H1 (cell line): ENCODE data around the gene CHMP5. TPM values are rescaled to one million over a fixed set of nuclear protein-coding genes. Genes with fewer than 3 reads are reported as not detected.

Source experiments
- ASH2L ChIP-seq: fragments of 200-600, 300-600 bp; sonication (generic); IDR thresholded peaks from one replicate; pipeline ENCODE4 v1.7.1; 2017; ENCODE audit warnings: low read length
- BCL11A ChIP-seq, 2 experiments: IDR thresholded peaks; one replicate each; pipeline ENCODE4 v1.6.1; 2011; ENCODE audit warnings: low read depth in 2 of 2, low read length in 2 of 2, mild to moderate bottlenecking in 2 of 2
- BRCA1 ChIP-seq: IDR thresholded peaks from 2 replicates; pipeline ENCODE4 v1.6.1; 2012; ENCODE audit warnings: low read depth, low read length, improper control_type of control experiment
- HDAC6 ChIP-seq: IDR thresholded peaks from one replicate; pipeline ENCODE4 v1.7.1; 2012; ENCODE audit warnings: low read depth, mild to moderate bottlenecking, inconsistent platforms, low read length, moderate library complexity
- JUND ChIP-seq: IDR thresholded peaks from 2 replicates; pipeline ENCODE4 v1.6.1; 2011; ENCODE audit warnings: mild to moderate bottlenecking, improper control_type of control experiment, low read length
- KDM4A ChIP-seq: IDR thresholded peaks from one replicate; pipeline ENCODE4 v1.7.1; 2012; ENCODE audit warnings: low read depth, mild to moderate bottlenecking, moderate library complexity, low read length, inconsistent platforms; ENCODE audit not compliant: severe bottlenecking
- PHF8 ChIP-seq: fragments of 200-600 bp; sonication (generic); conservative IDR thresholded peaks from 2 replicates; pipeline ENCODE4 v1.7.1; 2012; ENCODE audit warnings: low read depth, mild to moderate bottlenecking, inconsistent platforms, low read length, moderate library complexity
- POLR2AphosphoS5 ChIP-seq: IDR thresholded peaks from 2 replicates; pipeline ENCODE4 v1.6.1; 2011; ENCODE audit warnings: low read depth, low read length
- RFX5 ChIP-seq: IDR thresholded peaks from 2 replicates; pipeline ENCODE4 v1.6.1; 2011; ENCODE audit warnings: low read depth, low read length, improper control_type of control experiment, borderline replicate concordance
- RNF2 ChIP-seq: fragments of 200-900, 300-1000 bp; sonication (generic); IDR thresholded peaks from 2 replicates; pipeline ENCODE4 v1.7.1; 2016; ENCODE audit warnings: borderline replicate concordance, low read depth, mild to moderate bottlenecking, antibody characterized with exemption, low read length; ENCODE audit not compliant: poor library complexity, severe bottlenecking; ENCODE audit errors: missing control alignments
- SAP30 ChIP-seq: fragments of 300-600 bp; sonication (generic); IDR thresholded peaks from 2 replicates; pipeline ENCODE4 v1.7.1; 2012; ENCODE audit warnings: low read length, moderate library complexity, mild to moderate bottlenecking, inconsistent platforms; ENCODE audit not compliant: insufficient read depth, insufficient replicate concordance
- SIX5 ChIP-seq: IDR thresholded peaks from 2 replicates; pipeline ENCODE4 v1.6.1; 2011; ENCODE audit warnings: mild to moderate bottlenecking, low read depth, low read length
- polyA plus RNA-seq, 7 experiments: library from polyadenylated mRNA; depleted of rRNA in 3 of 7; stranded (reverse) in 5 of 7; unstranded in 2 of 7; fragments of >200 nt in 5 of 7; fragments of 200-250 nt in 2 of 7; gene quantifications; 1 replicate in 5 of 7; 2 replicates in 1 of 7; 4 replicates in 1 of 7; pipeline versions ENCODE4 v1.2.1 to v1.2.3, GENCODE V29; 2011 to 2013; ENCODE audit warnings: missing spikeins in 2 of 7, mixed read lengths in 2 of 7
- total RNA-seq: library from RNA; stranded (reverse); fragmentation: NEBNext Ultra II Directional; extraction: Animal tissue kit (Norgen Biotek cat#: 25700); gene quantifications from 2 replicates; pipeline ENCODE4 v1.2.1, GENCODE V29; 2021

Gene CHMP5
- total and polyA plus RNA-seq, 2 of the 8 experiments (the other 6 are each of a cell fraction or from before 2014, with no cell fraction given) = 25.0 to 47.3 TPM

GRCh38 chr9:33264473-33265177 is at the start of gene CHMP5, which contains the start of gene BAG1 (continued):
- TF ChIP-seq SAP30 (no peak), RNF2 (no peak), HDAC6 (no peak), PHF8 (peak; percentile 74), RFX5 (no peak), SIX5 (no peak), ASH2L (no peak), BCL11A (IDR thresholded peaks at IDR 0.05; ENCODE audit: low read depth in 2 of 2, low read length in 2 of 2) (no peak), JUND (no peak), KDM4A (peak; percentile 82), POLR2AphosphoS5 (peak; percentile 38), BRCA1 (no peak)
